Lung microvascular endothelial cell (primary cell): ENCODE data around the gene TCIRG1. TPM values are rescaled to one million over a fixed set of nuclear protein-coding genes. Genes with fewer than 3 reads are reported as not detected.
"Not testable (repeated sequence)": the region's sequence is repeated elsewhere in the genome, so short reads cannot be mapped to it uniquely, and the experiment has no call there.

ENCODE experiments used
- DNase-seq, 2 donors: peaks; one replicate each; pipeline versions ENCODE4 v3.0.0 to v3.0.0-alpha.2; 2010; ENCODE audit warnings: low read depth in 2 of 2
- total RNA-seq: library from RNA; depleted of rRNA; stranded (reverse); fragments of >200 nt; gene quantifications from 2 replicates; pipeline ENCODE4 v1.2.1, GENCODE V29; 2014

The TCIRG1 gene
- 41.8 and 52.0 TPM in 2 replicates for total RNA-seq

DNA sequence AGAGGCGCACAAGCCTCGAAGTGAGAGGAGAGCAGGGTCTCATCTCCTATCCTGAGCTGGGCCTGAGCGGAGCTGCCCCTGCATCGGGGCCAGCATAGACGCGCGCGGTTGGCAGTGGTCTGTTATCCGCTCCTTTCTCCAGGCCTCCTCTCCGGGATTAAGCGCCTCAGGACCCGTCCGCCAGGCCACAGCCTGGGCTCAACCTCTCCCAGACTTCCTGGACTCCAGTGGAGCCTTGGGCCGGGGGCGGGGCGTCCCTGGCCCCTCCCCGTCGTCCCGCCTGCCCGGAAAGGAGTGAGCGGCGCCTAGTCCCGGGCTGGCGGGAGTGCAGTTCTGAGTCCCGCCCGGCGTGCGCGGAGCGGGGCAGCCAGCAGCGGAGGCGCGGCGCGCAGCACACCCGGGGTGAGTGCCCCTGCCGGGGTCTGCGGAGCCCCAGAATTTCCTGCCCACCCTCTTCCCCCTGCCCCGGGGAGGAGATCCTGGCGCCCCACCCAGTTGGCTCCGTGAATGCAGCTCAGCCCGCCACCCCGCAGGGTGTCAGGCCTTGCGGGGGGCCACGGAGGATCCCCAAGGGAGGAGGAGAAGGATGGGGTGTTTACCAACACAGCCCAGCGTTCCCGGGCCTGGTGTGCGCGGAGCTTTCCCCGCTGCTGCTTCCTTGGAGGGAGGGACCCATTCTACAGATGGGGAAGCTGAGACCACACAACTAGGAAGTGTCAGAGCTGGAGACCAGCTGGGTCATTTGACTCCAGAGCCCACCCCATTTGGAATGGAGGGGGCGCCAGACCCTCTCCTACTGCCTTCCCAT, at the start of gene TCIRG1:
Gene TCIRG1 (plus strand): TSS at position 308 of the 808 bp plus-strand sequence. CDS start 2,247 bp downstream, outside the sequence.
- DNase-seq: peak; percentile 83 to 89

- DNase-seq: not testable (repeated sequence)
Observed at GRCh38 chr11:67990546-67991346, 48.1 kb upstream of the TCIRG1 start.

- not testable (repeated sequence) for DNase-seq
Observed at GRCh38 chr11:67991347-67992121, 47.3 kb upstream of the TCIRG1 start.

- DNase-seq: peak; percentile 14 to 31
Observed at GRCh38 chr11:67993821-67994220, 45.0 kb upstream of the TCIRG1 start.

DNA sequence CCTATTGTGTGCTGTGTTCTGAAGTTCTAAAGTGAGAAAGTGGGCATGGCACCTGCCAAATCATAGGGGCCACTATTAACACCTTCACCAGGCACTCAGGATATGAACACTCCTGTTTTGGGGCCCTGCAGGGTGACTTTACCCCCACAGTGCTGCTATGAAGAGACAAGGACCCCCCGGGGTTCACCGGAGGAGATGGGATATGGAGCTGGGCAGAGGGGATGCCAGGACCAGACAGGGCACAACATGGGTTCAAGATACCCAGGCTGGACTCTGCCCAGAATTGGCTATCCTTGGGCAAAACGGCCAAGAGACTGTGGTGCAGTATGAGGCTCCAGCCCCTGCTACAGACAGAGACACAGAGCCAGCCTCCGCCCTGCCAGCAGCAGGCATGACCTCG, 44.4 kb upstream of the TCIRG1 start:
- not testable (repeated sequence) for DNase-seq

DNA sequence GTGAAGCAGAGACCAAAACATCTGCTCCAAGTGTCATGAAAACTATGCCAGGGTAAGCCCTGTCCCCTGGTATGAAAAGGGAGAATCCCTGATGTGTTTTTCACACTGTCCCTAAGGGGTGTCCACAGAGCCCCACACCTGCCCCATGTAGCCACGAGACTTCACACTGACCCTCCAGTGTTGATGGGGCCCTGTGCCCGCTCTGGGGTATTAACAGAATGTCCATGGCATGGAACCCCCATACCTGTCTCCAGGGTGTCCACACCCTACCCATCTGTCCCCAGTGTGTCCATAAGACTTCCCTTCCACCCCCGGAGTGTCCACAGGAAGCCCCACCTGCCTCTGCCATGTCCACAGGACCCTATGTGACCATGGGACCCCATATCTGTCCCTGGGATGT, 43.7 kb upstream of the TCIRG1 start:
- not testable (repeated sequence) for DNase-seq

DNA sequence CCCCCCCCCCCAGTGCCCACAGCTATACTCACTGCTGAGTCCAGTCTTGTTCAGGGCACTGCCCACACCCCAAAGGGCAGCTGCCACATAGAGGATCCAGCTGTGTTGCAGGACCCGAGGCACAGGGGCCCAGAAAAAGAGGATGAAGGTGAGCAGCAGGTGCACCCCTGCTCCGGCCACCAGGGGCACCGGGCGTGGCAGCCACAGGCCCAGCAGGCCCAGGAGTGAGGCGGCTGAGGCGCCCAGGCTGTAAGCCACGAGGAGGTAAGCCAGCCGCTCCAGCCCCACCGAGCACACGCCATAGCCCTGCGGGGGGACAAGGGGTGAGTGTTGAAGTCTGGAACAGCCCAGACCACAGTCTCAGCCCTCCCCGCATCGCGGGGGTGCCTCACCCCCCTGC, 43.2 kb upstream of the TCIRG1 start:
- not testable (repeated sequence) for DNase-seq

DNA sequence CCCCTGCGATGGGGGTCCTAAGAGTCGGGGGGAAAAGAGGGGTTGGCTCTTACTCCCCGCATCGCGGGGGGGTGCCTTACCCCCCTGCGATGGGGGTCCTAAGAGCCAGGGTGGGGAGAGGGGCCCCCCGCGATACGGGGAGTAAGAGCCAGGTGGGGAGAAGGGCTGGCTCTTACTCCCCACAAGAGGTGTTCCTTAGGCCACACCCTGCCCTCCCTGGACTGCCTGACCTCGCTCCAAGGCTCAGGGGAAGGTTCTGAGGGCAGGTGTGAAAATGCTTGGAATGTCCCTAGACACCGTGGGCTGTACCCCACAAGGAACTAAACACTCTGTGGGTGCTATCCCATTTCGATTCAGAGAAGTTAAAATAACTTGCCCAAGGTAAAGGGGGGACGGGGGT, 42.8 kb upstream of the TCIRG1 start:
- DNase-seq: no peak

DNA sequence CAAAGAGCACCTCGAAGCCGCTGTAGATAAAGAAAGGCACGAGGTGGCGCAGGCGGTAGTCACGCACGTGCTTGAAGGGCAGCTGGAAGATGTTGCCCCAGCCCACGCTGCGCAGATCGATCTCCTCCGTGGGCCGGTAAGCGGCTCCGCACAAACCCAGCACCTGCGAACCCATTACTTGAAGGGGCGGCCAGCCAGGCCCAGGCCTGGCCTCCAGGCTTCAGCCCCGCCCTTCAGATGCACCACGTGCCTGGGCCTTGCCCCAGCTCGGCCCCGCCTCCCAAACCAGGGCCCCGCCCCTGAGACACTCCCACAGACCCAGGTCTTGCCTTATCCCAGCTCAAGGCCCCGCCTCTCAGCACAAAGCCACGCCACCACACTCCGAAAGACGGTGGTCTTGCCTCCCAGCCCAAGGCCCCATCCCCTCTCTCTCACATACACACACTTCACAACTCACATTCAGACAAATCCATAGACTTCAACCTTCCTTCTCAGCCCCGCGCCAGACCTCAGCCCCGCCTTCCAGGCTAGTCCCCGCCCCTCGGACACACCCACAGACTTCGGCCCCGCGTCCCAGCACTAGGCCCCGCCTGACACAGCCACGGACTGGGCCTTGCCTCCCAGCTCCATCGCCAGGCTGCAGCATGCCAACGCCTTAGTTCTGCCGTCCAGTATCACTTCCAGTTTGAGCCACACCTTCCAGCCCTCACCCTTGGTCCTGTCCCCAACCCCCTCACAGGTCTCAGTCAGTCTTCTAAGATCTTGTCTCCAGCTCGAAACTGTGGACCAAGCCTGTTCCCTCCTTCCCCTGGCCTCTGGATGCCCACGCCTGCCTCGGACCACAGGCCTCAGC, 42.0 kb upstream of the TCIRG1 start:
- peak; percentile 57 to 71 for DNase-seq

GRCh38 chr11:67997475-67997921, 41.3 kb upstream of the TCIRG1 start:
- no peak for DNase-seq

- DNase-seq: no peak
Observed at GRCh38 chr11:67998150-67999045, 40.4 kb upstream of the TCIRG1 start.

DNA sequence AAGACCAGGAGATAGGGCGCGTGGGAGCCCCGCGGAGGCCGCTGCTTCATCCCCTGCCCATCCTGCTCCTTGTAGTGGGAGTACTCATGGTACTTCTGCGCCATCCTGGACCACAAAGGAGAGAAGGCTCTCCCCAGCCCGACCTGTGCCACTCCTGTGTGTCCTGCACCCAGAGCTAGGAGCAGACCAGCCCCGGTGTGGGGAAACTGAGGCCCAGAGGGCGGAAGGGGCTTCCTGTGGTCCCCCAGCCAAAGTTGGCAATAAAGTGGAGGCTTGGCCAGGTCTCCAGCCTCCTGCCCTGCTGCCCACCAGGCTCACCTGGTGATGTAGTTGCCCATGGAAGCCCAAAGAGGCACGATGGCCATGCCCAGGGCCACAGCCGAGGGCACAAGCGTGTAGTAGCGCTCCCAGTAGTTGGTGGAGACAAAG, 39.6 kb upstream of the TCIRG1 start:
- DNase-seq: no peak

DNA sequence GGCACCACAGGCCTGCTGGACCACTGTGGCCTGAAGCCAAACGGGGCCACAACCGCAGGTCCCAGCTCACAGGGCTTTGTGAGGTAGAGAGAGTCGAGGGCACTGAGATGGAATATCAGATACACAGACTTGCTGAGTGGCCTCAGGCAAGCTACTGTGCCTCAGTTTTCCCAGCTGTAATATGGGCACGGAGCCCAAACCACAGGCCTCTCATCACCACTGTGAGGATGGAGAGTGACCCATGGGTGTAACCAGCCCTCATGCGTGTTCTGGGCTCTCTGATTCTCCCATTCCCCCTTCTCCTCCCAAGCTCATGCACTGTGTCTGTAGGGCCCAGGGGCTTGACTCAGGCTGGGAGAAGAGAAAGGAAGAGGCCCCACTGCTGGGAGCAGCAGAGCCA, 39.1 kb upstream of the TCIRG1 start:
- no peak for DNase-seq

- no peak for DNase-seq
Observed at GRCh38 chr11:68002575-68002937, 36.3 kb upstream of the TCIRG1 start.

GRCh38 chr11:68002938-68003845, 35.6 kb upstream of the TCIRG1 start:
- peak in 1 of 2 donors; percentile 10 for DNase-seq

DNA sequence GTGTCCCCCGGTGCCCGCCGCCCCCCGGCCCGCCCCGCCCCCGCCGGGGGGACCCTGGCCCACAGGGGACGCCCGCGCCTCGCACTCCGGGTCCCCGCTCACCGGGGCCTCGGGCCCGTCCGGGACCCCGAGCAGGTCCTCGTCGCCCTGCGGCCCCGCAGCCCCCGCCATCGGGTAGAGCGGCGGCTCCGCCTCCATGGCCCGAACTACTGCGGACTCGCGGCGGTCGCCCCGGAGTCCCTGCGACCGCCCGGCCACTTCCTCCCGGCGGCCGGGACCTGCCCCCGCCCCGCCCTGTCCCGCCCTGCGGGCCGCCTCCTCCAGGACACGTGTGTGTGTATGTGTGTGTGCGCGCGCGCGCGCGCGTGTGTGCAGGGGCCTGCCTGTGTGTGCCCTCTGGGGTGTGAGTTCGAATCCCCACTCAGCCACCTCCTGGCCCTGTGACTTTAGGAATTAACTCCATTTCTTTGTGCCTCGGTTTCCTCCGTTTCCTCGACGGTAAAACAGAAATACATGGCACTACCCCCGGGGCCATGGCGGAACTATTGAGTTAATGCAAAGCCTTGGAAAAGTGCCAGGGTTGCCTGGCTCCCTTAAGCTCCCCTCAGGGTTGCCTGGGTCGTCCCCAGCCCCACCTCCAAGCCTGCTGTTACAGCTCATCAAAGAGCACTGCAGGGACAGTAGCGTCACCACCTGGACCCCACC, 34.8 kb upstream of the TCIRG1 start, which contains the start of gene UNC93B1:
Gene UNC93B1 (minus strand): TSS at position 252 of the 705 bp plus-strand sequence. CDS start 54 bp downstream, at position 198.
- DNase-seq: peak; percentile 81 to 90

- no peak for DNase-seq
Observed at GRCh38 chr11:68004551-68005335, 34.1 kb upstream of the TCIRG1 start.
